ENCODE results near the gene NDUFAF3.

The NDUFAF3 gene

DNA sequence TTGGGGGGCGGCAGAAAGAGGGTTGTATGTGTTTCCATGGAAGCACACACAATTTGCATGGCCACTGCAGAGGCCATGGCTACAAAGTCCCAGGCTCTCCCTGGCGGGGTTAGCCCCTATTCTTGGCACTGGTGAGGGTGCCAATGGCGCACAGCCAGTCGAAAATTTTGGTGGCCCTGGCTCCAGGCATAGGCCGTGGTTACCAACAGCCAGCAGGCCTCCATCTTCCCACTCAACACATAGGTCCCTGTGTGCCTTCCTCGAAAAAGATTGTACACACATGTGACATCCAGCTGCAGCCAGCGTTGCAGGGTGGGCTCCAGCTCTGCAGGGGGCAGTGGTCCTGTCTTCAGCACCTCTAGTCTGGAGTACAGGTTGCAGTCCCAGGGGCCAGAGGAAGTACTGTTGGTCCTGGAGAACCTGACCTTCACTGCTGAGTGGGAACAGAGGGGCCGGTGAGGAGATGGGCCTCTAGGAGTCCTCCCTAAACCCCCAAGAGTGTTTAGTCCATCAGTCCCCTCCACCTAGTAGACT, 24.8 kb upstream of the NDUFAF3 start:
- Histone ChIP-seq H3K27ac (no peak overlapping the region), H3K27me3 (no peaks in the 10 kb centered on the region), H3K4me1 (peaks cover 0 to 6% (median 0%) of the 10 kb centered on the region in 4 donors), H3K4me3 (no peak overlapping the region), H3K9me3 (no peaks in the 10 kb centered on the region), H3K36me3 (peaks cover 0 to 66% (median 8%) of the 10 kb centered on the region in 3 donors)
- intact Hi-C loops (cut with DNase I; ENCODE audit: low total_unique reads) = no loop called here
- TF ChIP-seq, protein P1, sequence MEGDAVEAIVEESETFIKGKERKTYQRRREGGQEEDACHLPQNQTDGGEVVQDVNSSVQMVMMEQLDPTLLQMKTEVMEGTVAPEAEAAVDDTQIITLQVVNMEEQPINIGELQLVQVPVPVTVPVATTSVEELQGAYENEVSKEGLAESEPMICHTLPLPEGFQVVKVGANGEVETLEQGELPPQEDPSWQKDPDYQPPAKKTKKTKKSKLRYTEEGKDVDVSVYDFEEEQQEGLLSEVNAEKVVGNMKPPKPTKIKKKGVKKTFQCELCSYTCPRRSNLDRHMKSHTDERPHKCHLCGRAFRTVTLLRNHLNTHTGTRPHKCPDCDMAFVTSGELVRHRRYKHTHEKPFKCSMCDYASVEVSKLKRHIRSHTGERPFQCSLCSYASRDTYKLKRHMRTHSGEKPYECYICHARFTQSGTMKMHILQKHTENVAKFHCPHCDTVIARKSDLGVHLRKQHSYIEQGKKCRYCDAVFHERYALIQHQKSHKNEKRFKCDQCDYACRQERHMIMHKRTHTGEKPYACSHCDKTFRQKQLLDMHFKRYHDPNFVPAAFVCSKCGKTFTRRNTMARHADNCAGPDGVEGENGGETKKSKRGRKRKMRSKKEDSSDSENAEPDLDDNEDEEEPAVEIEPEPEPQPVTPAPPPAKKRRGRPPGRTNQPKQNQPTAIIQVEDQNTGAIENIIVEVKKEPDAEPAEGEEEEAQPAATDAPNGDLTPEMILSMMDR (IDR thresholded peaks at IDR 0.05) = no peak
- DNase-seq = no peak

DNA sequence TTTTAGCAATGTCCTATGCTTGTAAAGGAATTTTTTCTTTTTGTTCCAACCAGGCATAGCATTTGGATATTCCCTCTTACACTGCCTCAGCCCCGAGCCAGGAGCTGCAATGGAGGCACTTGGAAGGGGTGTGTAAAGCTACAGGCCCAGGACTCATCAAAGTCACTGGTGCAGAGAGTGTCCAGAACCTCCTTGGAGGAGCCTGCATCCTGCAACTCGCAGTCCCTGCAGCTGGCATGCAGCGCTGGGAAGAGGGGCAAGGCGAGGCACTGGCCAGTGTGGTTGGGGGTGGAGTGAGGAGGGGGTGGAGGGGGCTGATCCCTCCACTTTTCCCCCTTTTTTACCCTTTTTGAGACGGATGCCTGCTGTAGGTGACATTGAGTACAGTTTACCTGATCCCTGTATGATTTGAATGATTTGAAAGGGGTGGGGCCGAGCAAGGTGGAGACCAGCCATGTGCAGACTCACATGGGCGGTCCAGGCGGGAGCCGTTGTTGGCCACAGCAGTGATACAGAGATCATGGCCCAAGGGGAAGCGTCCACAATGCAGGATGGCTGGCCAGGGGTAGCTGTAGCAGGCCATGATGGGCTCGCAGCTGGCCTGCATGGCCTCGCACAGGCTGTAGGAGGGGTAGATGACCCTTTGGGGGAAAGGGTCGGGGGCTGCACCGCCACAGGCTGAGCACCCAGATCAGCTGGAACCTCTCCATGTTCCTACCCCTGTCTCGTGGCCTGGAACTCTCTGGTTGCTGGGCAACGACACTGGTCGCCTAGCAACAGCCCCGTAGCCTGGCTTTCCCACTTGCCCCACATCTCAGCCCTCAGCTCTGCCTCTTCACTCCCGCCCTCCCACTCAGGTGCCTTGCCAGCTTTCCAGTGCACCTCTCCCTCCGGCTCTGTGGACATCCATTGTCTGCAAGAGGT, 23.9 kb upstream of the NDUFAF3 start:
- H3K9me3 ChIP-seq = no peaks in the 10 kb centered on the region
- H3K4me1 ChIP-seq = peaks cover 0 to under 1% (median 0%) of the 10 kb centered on the region in 4 donors
- no peaks in the 10 kb centered on the region for H3K27me3 ChIP-seq
- no peak overlapping the region for H3K4me3 ChIP-seq
- intact Hi-C loops (cut with DNase I; ENCODE audit: low total_unique reads) = no loop called here
- TF ChIP-seq, protein P1 (IDR thresholded peaks at IDR 0.05) = no peak
- H3K27ac ChIP-seq = no peak overlapping the region
- H3K36me3 ChIP-seq = peaks cover 0 to 66% (median 8%) of the 10 kb centered on the region in 3 donors
- DNase-seq = no peak

DNA sequence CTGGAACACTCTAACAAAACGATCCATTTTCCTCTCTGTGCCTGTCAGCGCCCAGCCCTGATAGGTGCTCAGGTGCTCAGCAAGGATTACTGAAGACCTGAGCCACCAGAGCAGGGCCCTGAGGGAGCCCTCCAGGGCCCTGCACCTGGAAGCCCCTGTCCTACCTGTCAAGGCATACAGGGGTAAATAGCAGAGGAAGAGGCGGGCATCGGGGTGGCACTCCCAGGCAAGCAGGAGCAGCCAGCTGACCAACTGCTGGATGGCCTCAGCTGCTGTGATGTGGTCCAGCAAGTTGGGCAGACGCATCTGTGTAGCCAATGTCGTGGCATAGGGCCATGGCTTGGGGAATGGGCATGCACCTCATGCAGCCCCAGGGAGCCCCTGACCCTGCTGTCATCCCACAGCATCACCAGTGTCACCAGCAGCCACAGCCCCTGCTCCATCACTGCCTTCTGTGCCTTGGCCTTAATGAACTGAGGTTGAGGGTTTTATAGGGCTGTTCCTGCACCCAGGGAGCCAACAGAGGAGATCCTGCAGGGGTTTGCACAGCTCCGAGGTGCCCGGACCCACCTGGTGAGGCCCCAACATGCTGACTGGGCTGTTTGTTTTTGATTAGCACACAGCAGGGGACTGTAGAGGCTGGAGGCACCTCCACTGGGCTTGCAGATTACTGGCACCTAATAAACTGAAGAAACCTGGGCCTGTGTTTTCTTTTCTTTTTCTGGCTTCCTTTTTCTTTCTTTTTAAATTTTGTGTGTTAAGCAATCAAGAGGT, 22.6 kb upstream of the NDUFAF3 start:
- Histone ChIP-seq H3K36me3 (peaks cover 0 to 73% (median 8%) of the 10 kb centered on the region in 3 donors), H3K4me3 (no peak overlapping the region), H3K27ac (no peak overlapping the region), H3K27me3 (no peaks in the 10 kb centered on the region), H3K9me3 (no peaks in the 10 kb centered on the region), H3K4me1 (no peaks in the 10 kb centered on the region)
- TF ChIP-seq, protein P1 (IDR thresholded peaks at IDR 0.05) = no peak
- DNase-seq = no peak
- intact Hi-C loops (cut with DNase I; ENCODE audit: low total_unique reads) = no loop called here

DNA sequence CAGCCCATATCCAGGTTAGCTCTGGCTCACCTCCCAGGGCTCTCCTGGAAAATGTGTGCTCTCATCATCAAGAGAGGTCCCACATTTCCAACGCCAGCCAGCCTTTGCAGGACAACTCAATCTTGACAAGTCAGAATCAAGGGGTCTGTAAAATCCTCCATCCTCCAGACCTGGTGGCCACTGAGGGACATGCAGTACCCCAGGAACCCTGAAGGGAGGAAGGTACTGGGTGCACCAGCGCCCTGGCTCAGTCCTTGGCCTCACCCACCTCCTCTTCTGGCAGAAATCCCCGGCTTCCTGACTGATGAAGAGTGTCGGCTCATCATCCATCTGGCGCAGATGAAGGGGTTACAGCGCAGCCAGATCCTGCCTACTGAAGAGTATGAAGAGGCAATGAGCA, 20.8 kb upstream of the NDUFAF3 start:
- Histone ChIP-seq H3K4me3 (no peak overlapping the region), H3K36me3 (peaks cover 0 to 64% (median 14%) of the 10 kb centered on the region in 3 donors), H3K27ac (no peak overlapping the region), H3K27me3 (no peaks in the 10 kb centered on the region), H3K9me3 (no peaks in the 10 kb centered on the region), H3K4me1 (peaks cover 0 to 3% (median 2%) of the 10 kb centered on the region in 4 donors)
- no peak for DNase-seq
- TF ChIP-seq, protein P1 (IDR thresholded peaks at IDR 0.05) = no peak
- intact Hi-C loops (cut with DNase I; ENCODE audit: low total_unique reads) = no loop called here

DNA sequence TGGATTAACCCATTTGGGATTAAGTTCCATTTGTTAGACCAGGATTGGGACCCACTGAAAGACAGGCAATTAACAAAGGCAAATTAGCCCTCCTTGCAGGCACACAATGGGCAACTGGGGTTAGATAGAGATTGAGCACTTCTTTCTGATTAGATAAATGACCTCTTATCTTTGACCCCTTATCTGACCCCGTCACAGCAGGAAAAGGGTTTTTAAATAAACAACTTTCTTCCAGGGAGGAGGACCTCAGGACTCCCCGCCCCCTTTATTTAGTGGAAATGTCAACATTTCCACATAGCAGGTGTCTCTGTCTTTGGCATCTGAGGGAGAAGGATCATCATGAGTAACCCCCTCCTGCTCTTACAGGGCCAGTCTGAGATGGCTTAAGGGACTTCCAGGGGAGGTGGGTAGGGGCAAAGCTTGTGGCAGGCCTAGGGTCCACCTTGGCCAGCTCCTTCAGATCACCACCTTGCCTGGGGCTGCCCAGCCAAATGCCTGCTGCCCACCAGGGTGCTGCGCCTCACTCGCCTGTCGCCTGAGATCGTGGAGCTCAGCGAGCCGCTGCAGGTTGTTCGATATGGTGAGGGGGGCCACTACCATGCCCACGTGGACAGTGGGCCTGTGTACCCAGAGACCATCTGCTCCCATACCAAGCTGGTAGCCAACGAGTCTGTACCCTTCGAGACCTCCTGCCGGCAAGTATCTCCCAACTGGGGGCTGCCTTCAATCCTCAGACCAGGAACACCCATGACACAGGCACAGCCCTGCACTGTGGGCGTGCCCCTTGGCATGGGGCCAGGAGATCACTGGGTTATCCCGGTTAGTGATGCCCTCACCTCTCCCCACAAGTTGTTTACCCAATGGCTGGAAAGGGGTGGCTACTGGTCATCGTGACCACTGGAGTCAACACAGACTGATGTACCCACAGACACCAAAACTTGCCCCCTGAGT, 17.3 kb upstream of the NDUFAF3 start:
- Histone ChIP-seq H3K36me3 (peaks cover 0 to 40% (median 6%) of the 10 kb centered on the region in 3 donors), H3K27me3 (no peaks in the 10 kb centered on the region), H3K4me1 (peaks cover 0 to 18% (median 17%) of the 10 kb centered on the region in 4 donors), H3K4me3 (no peak overlapping the region), H3K9me3 (no peaks in the 10 kb centered on the region), H3K27ac (no peak overlapping the region)
- intact Hi-C loops (cut with DNase I; ENCODE audit: low total_unique reads) = no loop called here
- DNase-seq = no peak
- TF ChIP-seq, protein P1 (IDR thresholded peaks at IDR 0.05) = no peak
